ENCODE measurements around the gene CACNA1G.

- TF ChIP-seq POLR2A (IDR thresholded peaks at IDR 0.05) (no peak), POLR2AphosphoS5 (IDR thresholded peaks at IDR 0.05) (no peak), CTCF (IDR thresholded peaks at IDR 0.05) (no peak)
These were observed 59.7 kb downstream of the CACNA1G start for GRCh38 chr17:50620237-50620636.

All from prostate gland (tissue), 2 donors.